22Rv1 (cell line): ENCODE results near the gene ZC3H12A.

Experiments used
- H3K27ac ChIP-seq: fragments of 450-650 bp; 2 replicates; pipeline ENCODE4 v1.5.1; 2017
- ZFX ChIP-seq: fragments of 450-650 bp; IDR thresholded peaks from 2 replicates; pipeline ENCODE4 v1.6.1; 2017; ENCODE audit warnings: antibody characterized with exemption, borderline replicate concordance
- TF ChIP-seq, protein P1 (sequence below): fragments of 450-650 bp; IDR thresholded peaks from 2 replicates; pipeline ENCODE4 v1.5.1; 2017; ENCODE audit warnings: mild to moderate bottlenecking

The ZC3H12A gene

DNA sequence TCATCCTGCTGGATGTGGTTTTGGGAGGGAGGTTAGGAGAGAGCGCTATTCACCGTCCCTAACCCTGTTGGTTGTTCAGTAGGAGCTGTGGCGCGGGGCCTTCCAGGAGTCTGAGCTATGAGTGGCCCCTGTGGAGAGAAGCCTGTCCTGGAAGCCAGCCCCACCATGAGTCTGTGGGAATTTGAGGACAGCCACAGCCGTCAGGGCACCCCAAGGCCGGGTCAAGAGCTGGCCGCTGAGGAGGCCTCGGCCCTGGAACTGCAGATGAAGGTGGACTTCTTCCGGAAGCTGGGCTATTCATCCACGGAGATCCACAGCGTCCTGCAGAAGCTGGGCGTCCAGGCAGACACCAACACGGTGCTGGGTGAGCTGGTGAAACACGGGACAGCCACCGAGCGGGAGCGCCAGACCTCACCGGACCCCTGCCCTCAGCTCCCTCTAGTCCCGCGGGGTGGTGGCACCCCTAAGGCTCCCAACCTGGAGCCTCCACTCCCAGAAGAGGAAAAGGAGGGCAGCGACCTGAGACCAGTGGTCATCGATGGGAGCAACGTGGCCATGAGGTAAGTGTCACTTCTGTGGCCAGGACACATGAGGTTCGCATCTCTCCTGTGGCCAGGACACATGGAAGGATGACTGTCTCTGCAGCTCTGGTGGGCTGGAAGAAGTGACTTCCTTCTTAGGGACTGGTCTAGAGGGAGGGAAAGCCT lies 1.2 kb downstream of the ZC3H12A start:
- H3K27ac ChIP-seq: no peak overlapping the region; the same call in 1 of the 2 replicates
- TF ChIP-seq, protein P1, sequence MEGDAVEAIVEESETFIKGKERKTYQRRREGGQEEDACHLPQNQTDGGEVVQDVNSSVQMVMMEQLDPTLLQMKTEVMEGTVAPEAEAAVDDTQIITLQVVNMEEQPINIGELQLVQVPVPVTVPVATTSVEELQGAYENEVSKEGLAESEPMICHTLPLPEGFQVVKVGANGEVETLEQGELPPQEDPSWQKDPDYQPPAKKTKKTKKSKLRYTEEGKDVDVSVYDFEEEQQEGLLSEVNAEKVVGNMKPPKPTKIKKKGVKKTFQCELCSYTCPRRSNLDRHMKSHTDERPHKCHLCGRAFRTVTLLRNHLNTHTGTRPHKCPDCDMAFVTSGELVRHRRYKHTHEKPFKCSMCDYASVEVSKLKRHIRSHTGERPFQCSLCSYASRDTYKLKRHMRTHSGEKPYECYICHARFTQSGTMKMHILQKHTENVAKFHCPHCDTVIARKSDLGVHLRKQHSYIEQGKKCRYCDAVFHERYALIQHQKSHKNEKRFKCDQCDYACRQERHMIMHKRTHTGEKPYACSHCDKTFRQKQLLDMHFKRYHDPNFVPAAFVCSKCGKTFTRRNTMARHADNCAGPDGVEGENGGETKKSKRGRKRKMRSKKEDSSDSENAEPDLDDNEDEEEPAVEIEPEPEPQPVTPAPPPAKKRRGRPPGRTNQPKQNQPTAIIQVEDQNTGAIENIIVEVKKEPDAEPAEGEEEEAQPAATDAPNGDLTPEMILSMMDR: no peak
- TF ChIP-seq ZFX: no peak

DNA sequence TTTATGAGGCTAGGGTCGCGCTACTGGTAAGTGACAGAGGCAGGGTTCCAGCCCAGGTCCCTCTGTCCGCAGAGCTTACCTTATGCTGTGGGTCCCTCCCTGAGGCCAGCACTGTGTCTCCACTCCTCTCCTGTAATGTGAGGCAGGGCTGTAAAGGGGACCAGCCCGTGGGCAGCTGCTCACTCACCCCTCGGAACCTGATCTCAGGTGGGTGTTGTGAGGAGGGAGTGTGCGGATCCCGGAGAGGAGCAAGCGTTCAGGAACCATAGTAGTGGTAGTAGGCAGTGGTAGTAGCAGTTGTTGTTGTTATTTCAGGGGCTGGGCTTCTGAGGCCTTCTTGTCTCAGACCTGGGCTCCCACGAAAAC lies 1.7 kb downstream of the ZC3H12A start:
- no peak overlapping the region for H3K27ac ChIP-seq
- TF ChIP-seq, protein P1: no peak
- no peak for TF ChIP-seq ZFX

- H3K27ac ChIP-seq: no peak overlapping the region
- TF ChIP-seq, protein P1: no peak
- no peak for TF ChIP-seq ZFX
Measured at GRCh38 chr1:37476460-37477197, 2.2 kb downstream of the ZC3H12A start.

- TF ChIP-seq ZFX: no peak
- H3K27ac ChIP-seq: no peak overlapping the region
Measured at GRCh38 chr1:37477198-37477931, 3.0 kb downstream of the ZC3H12A start.

GRCh38 chr1:37477946-37478345 lies 3.6 kb downstream of the ZC3H12A start:
- TF ChIP-seq ZFX: no peak
- TF ChIP-seq, protein P1: no peak
- no peak overlapping the region for H3K27ac ChIP-seq

DNA sequence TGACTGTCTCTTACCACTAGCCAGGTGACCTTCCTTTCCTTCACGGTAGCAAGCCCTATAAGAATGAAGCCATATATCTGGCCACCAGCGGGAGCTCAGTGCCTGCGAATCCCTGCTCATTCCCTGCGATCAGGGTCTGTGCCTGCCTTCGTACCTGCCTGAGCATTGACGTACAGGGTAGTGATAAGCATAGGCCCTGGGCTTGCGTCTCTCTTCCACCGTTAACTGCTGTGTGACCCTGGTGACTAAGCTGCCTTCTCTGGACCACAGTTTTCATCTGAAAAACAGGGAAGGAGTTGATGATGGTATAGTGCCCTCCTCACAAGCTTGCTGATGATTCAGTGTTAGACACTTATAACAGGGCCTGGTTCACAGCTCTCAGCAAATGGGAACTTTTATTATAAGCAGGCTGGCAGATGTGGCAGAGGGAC lies 4.1 kb downstream of the ZC3H12A start:
- no peak overlapping the region for H3K27ac ChIP-seq
- TF ChIP-seq, protein P1: no peak
- no peak for TF ChIP-seq ZFX

GRCh38 chr1:37478890-37479254 lies 4.5 kb downstream of the ZC3H12A start:
- TF ChIP-seq, protein P1: no peak
- no peak for TF ChIP-seq ZFX
- no peak overlapping the region for H3K27ac ChIP-seq
